H54 (cell line): ENCODE results near the gene CD38.

ENCODE experiments used
- DNase-seq: peaks from one replicate; pipeline ENCODE4 v3.0.0; 2011; ENCODE audit warnings: low spot score, mixed read lengths; ENCODE audit not compliant: insufficient read length
- FAIRE-seq: peaks from 3 replicates; lab custom pipeline; 2011; peaks lifted over from hg19 to GRCh38; lab: Jason Lieb, UNC
- POLR2A ChIP-seq: IDR thresholded peaks from 2 replicates; pipeline ENCODE4 v1.6.1; 2011; ENCODE audit warnings: low read depth, mild to moderate bottlenecking, low read length

The CD38 gene

DNA sequence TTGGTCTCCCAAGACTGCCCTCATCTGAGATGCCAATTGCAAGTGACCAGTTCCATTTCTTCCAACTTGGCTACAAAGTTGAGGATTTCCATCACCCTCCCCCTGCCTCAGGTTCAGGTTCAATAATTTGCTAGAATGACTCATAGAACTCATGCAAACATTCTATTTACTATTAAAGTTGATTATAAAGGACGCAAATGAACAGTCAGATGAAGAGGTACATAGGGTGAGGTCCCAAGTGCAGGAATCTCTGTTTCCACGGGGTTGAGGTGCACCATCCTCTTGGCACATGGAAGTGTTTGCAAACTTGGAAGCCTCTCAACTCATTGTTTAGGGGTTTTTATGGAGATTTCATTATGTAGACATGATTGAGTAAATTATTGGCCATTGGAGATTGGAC, 119.4 kb downstream of the CD38 start:
- FAIRE-seq (no peak), DNase-seq (no peak)
- TF ChIP-seq POLR2A, result no peak

DNA sequence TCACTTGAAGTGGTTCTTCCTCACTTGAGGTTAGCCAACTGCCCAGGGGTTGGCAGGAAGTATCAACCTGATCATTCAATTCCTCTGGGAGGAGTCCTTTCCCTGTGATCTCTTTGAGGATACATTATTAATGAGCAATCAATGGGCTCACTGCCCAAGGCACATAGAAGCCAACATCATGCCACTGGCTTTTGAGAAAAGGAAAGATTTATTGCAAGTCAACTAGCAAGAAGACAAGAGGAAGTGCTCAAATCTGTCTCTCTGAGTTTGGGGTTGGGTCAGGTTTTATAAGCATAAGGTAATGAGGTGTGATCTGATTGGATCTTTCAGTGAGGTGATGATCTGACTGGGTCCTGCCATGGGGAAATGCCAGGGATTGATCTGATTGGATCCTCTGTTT, 120.8 kb downstream of the CD38 start:
- no peak for TF ChIP-seq POLR2A
- FAIRE-seq, result no peak
- no peak for DNase-seq

DNA sequence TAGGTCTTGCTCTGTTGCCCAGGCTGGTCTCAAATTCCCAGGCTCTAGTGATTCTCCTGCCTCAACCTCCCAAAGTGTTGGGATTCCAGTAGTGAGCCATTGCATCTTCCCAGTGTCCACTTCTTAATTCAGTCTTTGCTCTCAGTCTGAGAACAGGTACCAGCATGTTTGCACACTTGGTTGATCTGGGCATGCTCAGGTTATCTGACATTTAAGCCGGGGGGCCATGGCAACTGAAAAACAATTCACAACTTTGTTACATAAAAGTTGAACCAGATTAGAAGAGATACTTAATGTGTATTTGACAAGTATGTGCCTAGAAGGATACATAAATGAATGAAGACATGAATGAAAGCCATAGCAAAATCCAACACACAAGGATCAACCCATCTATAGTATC, 121.4 kb downstream of the CD38 start:
- no peak for FAIRE-seq
- no peak for DNase-seq
- TF ChIP-seq POLR2A, result no peak

DNA sequence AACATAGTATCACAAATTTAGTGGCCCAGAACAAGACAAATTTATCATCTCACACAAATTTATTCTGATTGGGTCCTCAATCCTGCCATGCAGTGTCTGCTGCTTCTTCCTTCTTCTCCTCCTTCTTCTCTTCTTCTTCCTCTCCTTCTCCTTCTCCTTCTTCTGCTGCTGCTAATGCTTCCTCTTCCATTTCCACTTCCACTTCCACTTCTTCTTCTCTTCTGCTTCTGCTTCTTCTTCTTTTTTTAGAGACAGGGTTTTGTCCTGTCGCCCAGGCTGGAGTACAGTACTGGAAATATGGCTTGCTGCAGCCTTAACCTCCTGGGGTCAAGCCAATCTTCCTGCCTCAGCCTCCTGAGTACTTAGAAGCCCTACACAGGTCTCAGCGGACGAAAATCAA, 122.9 kb downstream of the CD38 start:
- TF ChIP-seq POLR2A, result no peak
- DNase-seq (no peak), FAIRE-seq (no peak)

DNA sequence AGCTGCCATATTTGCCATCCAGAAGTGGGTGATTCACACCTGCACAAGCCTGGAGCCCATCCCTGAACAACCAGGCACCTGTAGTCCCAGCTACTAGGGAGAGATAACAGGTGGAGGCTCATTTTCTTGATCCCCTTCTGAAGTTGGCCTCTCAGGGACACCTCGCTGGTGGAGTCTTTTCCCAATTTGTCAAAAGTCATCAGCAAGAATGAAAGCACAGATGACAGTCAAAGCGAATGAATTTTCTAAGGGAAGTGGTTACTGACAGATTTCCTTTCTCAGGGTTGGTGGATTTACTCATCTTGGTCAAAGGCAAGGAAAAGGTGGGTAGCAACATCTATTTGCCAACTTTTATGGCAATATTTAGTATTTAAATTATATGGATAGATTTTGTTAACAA, 123.9 kb downstream of the CD38 start:
- DNase-seq, result no peak
- no peak for FAIRE-seq
- TF ChIP-seq POLR2A, result no peak

DNA sequence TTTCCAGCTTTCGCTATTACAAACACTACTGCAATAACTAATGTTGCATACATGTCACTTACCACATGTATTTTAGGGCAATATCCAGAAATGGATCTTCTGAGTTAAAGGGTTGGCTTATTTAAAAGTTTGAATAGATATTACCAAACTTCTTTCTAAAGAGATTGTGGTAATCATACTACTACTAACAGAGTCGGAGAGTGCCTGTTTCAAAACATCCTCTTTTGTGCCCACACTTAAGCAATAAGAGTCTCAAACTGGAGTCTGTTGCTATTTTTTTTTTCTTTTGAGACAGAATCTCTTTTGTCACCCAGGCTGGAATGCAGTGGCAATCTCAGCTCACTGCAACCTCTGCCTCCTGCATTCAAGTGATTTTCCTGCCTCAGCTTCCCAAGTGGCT, 124.6 kb downstream of the CD38 start:
- TF ChIP-seq POLR2A, result no peak
- no peak for DNase-seq
- no peak for FAIRE-seq
